ENCODE measurements around the gene LYST. TPM values are rescaled to one million over a fixed set of nuclear protein-coding genes. Genes with fewer than 3 reads are reported as not detected.

Gene LYST
- total RNA-seq, 1 experiment from 2014 or later = 4.8 TPM

DNA sequence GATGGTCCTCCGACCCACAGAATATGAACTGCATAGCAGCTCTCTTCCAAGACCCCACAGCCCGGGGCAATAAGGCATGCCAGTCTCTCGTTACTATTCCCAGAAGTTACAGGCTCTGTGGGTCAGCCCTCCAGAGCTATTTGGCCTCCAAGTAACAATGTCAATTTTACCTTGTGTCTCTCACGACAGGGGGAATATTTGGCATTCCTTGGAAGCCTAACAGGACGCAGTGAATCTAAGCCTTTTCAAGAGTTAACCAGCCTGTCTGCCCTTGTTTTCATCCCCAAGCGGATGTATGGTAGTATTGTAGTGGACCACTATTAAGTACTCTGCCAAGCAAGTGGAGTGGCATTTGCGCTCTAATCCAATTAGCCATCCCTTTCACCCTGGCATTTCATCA lies 192.7 kb downstream of the LYST start:
- Histone ChIP-seq H3K4me1 (ENCODE audit: insufficient read depth, low read length) (no peaks in the 10 kb centered on the region), H3K79me2 (ENCODE audit: low read length) (no peaks in the 10 kb centered on the region), H3K27ac (ENCODE audit: low read length) (no peak overlapping the region), H2AFZ (ENCODE audit: low read length) (no peak overlapping the region), H3K4me2 (ENCODE audit: low read length) (no peak overlapping the region), H4K20me1 (ENCODE audit: low read length) (no peaks in the 10 kb centered on the region), H3F3A (ENCODE audit: low read length, unreplicated experiment) (no peaks in the 10 kb centered on the region), H3K27me3 (ENCODE audit: low read length) (no peaks in the 10 kb centered on the region), H3K4me3 (ENCODE audit: low read length) (no peak overlapping the region), H3K9me3 (ENCODE audit: low read length) (peaks cover 15% of the 10 kb centered on the region; the same call in 1 of the 2 replicates), H3K36me3 (ENCODE audit: low read depth, low read length) (peaks cover 61% of the 10 kb centered on the region), H3K9ac (ENCODE audit: low read length) (no peak overlapping the region), H3K9me2 (replicated peaks; ENCODE audit: low read length) (no peaks in the 10 kb centered on the region)
- DNase-seq (no peak), ATAC-seq (no peak)
- ChIA-PET POLR2A (ENCODE audit: unreplicated experiment) (no interaction called here), CTCF (no interaction called here)
- intact Hi-C loops (cut with micrococcal nuclease) = no loop called here
- no peak for TF ChIP-seq CTCF (conservative IDR thresholded peaks at IDR 0.05; ENCODE audit: low read depth, low read length)
- no peak for TF ChIP-seq EZH2 (IDR thresholded peaks at IDR 0.05; ENCODE audit: low read length, unreplicated experiment)
- no peak for TF ChIP-seq EZH2phosphoT487 (IDR thresholded peaks at IDR 0.05; ENCODE audit: borderline replicate concordance, low read length)
- BruUV-seq (replicated peaks) = no TSS peak

DNA sequence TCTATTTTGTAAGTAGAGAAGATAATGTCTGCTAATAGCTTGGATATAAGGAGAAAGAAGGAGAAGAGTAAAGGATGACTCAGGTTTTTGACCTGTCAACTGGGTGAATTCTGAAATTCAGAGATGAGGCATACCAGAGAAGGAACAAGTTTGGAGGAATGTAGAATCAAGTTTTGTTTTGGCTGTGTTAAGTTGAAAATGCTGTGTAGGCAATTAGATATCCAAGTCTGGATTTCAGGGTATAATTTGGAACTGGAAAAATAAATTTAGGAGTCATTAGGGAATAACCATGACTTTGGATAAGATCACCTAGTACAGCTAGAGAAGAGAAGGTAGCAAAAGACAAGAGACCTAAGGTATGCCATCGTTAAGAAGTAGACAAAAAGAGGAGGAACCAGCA lies 194.7 kb downstream of the LYST start:
- POLR2A ChIA-PET (ENCODE audit: unreplicated experiment) = no interaction called here
- H3K4me2 ChIP-seq (ENCODE audit: low read length) = no peak overlapping the region
- DNase-seq (no peak), ATAC-seq (no peak)
- H3K9me2 ChIP-seq (replicated peaks; ENCODE audit: low read length) = no peaks in the 10 kb centered on the region
- intact Hi-C loops (cut with micrococcal nuclease) = no loop called here
- H3K9ac ChIP-seq (ENCODE audit: low read length) = no peak overlapping the region
- H3K27me3 ChIP-seq (ENCODE audit: low read length) = no peaks in the 10 kb centered on the region
- peaks cover 65% of the 10 kb centered on the region for H3K36me3 ChIP-seq (ENCODE audit: low read depth, low read length)
- no peak overlapping the region for H3K27ac ChIP-seq (ENCODE audit: low read length)
- no peaks in the 10 kb centered on the region for H3F3A ChIP-seq (ENCODE audit: low read length, unreplicated experiment)
- no peaks in the 10 kb centered on the region for H4K20me1 ChIP-seq (ENCODE audit: low read length)
- no peak overlapping the region for H2AFZ ChIP-seq (ENCODE audit: low read length)
- no peaks in the 10 kb centered on the region for H3K79me2 ChIP-seq (ENCODE audit: low read length)
- no peaks in the 10 kb centered on the region for H3K4me1 ChIP-seq (ENCODE audit: insufficient read depth, low read length)
- no TSS peak for BruUV-seq (replicated peaks)
- CTCF ChIA-PET = no interaction called here
- H3K9me3 ChIP-seq (ENCODE audit: low read length) = peaks cover 18% of the 10 kb centered on the region; the same call in 1 of the 2 replicates
- TF ChIP-seq EZH2phosphoT487 (IDR thresholded peaks at IDR 0.05; ENCODE audit: borderline replicate concordance, low read length) (no peak), EZH2 (IDR thresholded peaks at IDR 0.05; ENCODE audit: low read length, unreplicated experiment) (no peak), CTCF (conservative IDR thresholded peaks at IDR 0.05; ENCODE audit: low read depth, low read length) (no peak)
- H3K4me3 ChIP-seq (ENCODE audit: low read length) = no peak overlapping the region

GRCh38 chr1:235670157-235670776 lies 196.4 kb downstream of the LYST start:
- ATAC-seq (no peak), DNase-seq (no peak)
- Histone ChIP-seq H3K79me2 (ENCODE audit: low read length) (no peaks in the 10 kb centered on the region), H3K4me2 (ENCODE audit: low read length) (no peak overlapping the region), H3K36me3 (ENCODE audit: low read depth, low read length) (peaks cover 49% of the 10 kb centered on the region), H3F3A (ENCODE audit: low read length, unreplicated experiment) (no peaks in the 10 kb centered on the region), H3K27me3 (ENCODE audit: low read length) (no peaks in the 10 kb centered on the region), H3K9me2 (replicated peaks; ENCODE audit: low read length) (no peaks in the 10 kb centered on the region), H3K9ac (ENCODE audit: low read length) (no peak overlapping the region), H2AFZ (ENCODE audit: low read length) (no peak overlapping the region), H3K4me3 (ENCODE audit: low read length) (no peak overlapping the region), H3K4me1 (ENCODE audit: insufficient read depth, low read length) (no peaks in the 10 kb centered on the region), H3K9me3 (ENCODE audit: low read length) (peaks cover 18% of the 10 kb centered on the region; the same call in 1 of the 2 replicates), H4K20me1 (ENCODE audit: low read length) (no peaks in the 10 kb centered on the region), H3K27ac (ENCODE audit: low read length) (no peak overlapping the region)
- intact Hi-C loops (cut with micrococcal nuclease) = no loop called here
- BruUV-seq (replicated peaks) = no TSS peak
- POLR2A ChIA-PET (ENCODE audit: unreplicated experiment) = no interaction called here
- TF ChIP-seq CTCF (conservative IDR thresholded peaks at IDR 0.05; ENCODE audit: low read depth, low read length) (no peak), EZH2 (IDR thresholded peaks at IDR 0.05; ENCODE audit: low read length, unreplicated experiment) (no peak), EZH2phosphoT487 (IDR thresholded peaks at IDR 0.05; ENCODE audit: borderline replicate concordance, low read length) (no peak)
- CTCF ChIA-PET = no interaction called here
